OCI-LY7 (cell line): Measurements from ENCODE around the gene COL4A1.

Experiments
- CTCF ChIP-seq: fragments of 200-600 bp; sonication (generic); conservative IDR thresholded peaks from 2 replicates; pipeline ENCODE4 v1.5.1; 2014; ENCODE audit warnings: mild to moderate bottlenecking, antibody characterized with exemption, low read length, moderate library complexity, mixed read lengths
- EZH2phosphoT487 ChIP-seq: fragments of 200-600 bp; sonication (generic); IDR thresholded peaks from 2 replicates; pipeline ENCODE4 v1.6.1; 2018; ENCODE audit warnings: low read depth, borderline replicate concordance, mild to moderate bottlenecking, mixed run types, antibody characterized with exemption, low read length, moderate library complexity, mixed read lengths

GRCh38 chr13:110110783-110111182 is 196.2 kb downstream of the COL4A1 start:
- TF ChIP-seq CTCF = no peak
- TF ChIP-seq EZH2phosphoT487 = no peak
